Transverse colon (tissue), 4 donors: ENCODE measurements around the gene STEAP2.

Experiments
- CTCF ChIP-seq, 5 experiments: fragments of 200-600 bp in 3 of 5; fragments of 450-650 bp in 2 of 5; sonication (generic) in 3 of 5; IDR thresholded peaks; 1 replicate in 2 of 5; 2 replicates in 3 of 5; pipeline ENCODE4 v1.5.1; 2016 to 2017; ENCODE audit warnings: antibody characterized with exemption in 5 of 5, inconsistent platforms in 3 of 5, mild to moderate bottlenecking in 2 of 5, moderate library complexity in 1 of 5
- EP300 ChIP-seq: sonication (generic); formaldehyde crosslinking; IDR thresholded peaks from one replicate; pipeline ENCODE4 v1.6.1; 2017; ENCODE audit warnings: antibody characterized with exemption, low read depth
- POLR2A ChIP-seq: fragments of 450-650 bp; IDR thresholded peaks from one replicate; pipeline ENCODE4 v1.6.1; 2016; ENCODE audit warnings: antibody characterized with exemption, mild to moderate bottlenecking, moderate library complexity
- POLR2AphosphoS5 ChIP-seq, 3 donors: sonication (generic); formaldehyde crosslinking; IDR thresholded peaks; one replicate each; pipeline ENCODE4 v1.6.1; 2016; ENCODE audit warnings: antibody characterized with exemption in 3 of 3

- TF ChIP-seq CTCF (IDR thresholded peaks at IDR 0.05), result no peak
- no peak for TF ChIP-seq POLR2A
- TF ChIP-seq POLR2AphosphoS5 (IDR thresholded peaks at IDR 0.05), result no peak
- TF ChIP-seq EP300, result no peak
Measured at GRCh38 chr7:90209776-90210175, 1.8 kb upstream of the STEAP2 start.
